Esophagus squamous epithelium (tissue), 4 donors: ENCODE results near the gene BPIFA3.

Experiments
- CTCF ChIP-seq, 6 experiments: fragments of 450-650 bp in 4 of 6; fragments of 200-600 bp in 2 of 6; sonication (generic) in 2 of 6; IDR thresholded peaks; one replicate each; pipeline ENCODE4 v1.5.1; 2016 to 2019; ENCODE audit warnings: antibody characterized with exemption in 6 of 6, mild to moderate bottlenecking in 4 of 6, moderate library complexity in 4 of 6
- POLR2A ChIP-seq, 4 donors: fragments of 450-650 bp; IDR thresholded peaks; one replicate each; pipeline ENCODE4 v1.6.1; 2017; ENCODE audit warnings: antibody characterized with exemption in 4 of 4, mild to moderate bottlenecking in 4 of 4, moderate library complexity in 3 of 4

GRCh38 chr20:33235696-33236095 lies 18.5 kb downstream of the BPIFA3 start, which contains the start of gene BPIFA1:
- TF ChIP-seq CTCF (IDR thresholded peaks at IDR 0.05) = no peak
- no peak for TF ChIP-seq POLR2A (IDR thresholded peaks at IDR 0.05)
